Naive thymus-derived CD4-positive, alpha-beta T cell (primary cell): Measurements from ENCODE around the gene ANKS6. TPM values are rescaled to one million over a fixed set of nuclear protein-coding genes. Genes with fewer than 3 reads are reported as not detected.

Source experiments
- ATAC-seq: fragments of 150-1000 bp; cut with Tn5 transposase; 2 replicates; pipeline ENCODE4 v1.10.0; 2021; ENCODE audit warnings: mild to moderate bottlenecking, moderate library complexity
- CTCF ChIA-PET: fragments of 350-600 bp; sonication (Branson Sonifier 250); formaldehyde crosslinking; loops from one replicate; lab custom pipeline; 2021; ENCODE audit warnings: antibody characterized with exemption; lab: Charles Lee
- POLR2A ChIA-PET: fragments of 350-600 bp; sonication (Branson Sonifier 250); formaldehyde crosslinking; loops from one replicate; lab custom pipeline; 2021; ENCODE audit warnings: antibody characterized with exemption, inconsistent platforms; lab: Charles Lee
- DNase-seq, 9 donors: peaks; one replicate each; pipeline versions ENCODE4 v3.0.0 to v3.0.0-alpha.2; 2020 to 2022; ENCODE audit warnings: mixed read lengths in 1 of 9
- H3K27ac ChIP-seq: one replicate; pipeline ENCODE4 v1.7.0; 2013; ENCODE audit warnings: mild to moderate bottlenecking, low read depth, low read length, moderate library complexity
- H3K27me3 ChIP-seq, 2 donors: one replicate each; pipeline ENCODE4 v1.7.0; 2013; ENCODE audit warnings: low read length in 2 of 2, mild to moderate bottlenecking in 2 of 2, moderate library complexity in 2 of 2; ENCODE audit not compliant: control insufficient read depth in 2 of 2, insufficient read depth in 2 of 2
- H3K36me3 ChIP-seq, 3 experiments: 1 replicate in 2 of 3; 2 replicates in 1 of 3; pipeline ENCODE4 v1.7.0; 2013; ENCODE audit warnings: low read length in 3 of 3, mild to moderate bottlenecking in 3 of 3, moderate library complexity in 1 of 3; ENCODE audit not compliant: insufficient read depth in 3 of 3, control insufficient read depth in 2 of 3
- H3K4me1 ChIP-seq, 2 donors: one replicate each; pipeline ENCODE4 v1.7.0; 2013; ENCODE audit warnings: low read length in 2 of 2, mild to moderate bottlenecking in 2 of 2, moderate library complexity in 1 of 2; ENCODE audit not compliant: control insufficient read depth in 2 of 2, insufficient read depth in 2 of 2
- H3K4me3 ChIP-seq: 2 replicates; pipeline ENCODE4 v1.7.0; 2013; ENCODE audit warnings: mild to moderate bottlenecking, low read length
- H3K9me3 ChIP-seq, 3 experiments: 1 replicate in 2 of 3; 2 replicates in 1 of 3; pipeline ENCODE4 v1.7.0; 2013; ENCODE audit warnings: low read length in 3 of 3; ENCODE audit not compliant: control insufficient read depth in 2 of 3
- H3K27ac Mint-ChIP-seq, 9 donors: one replicate each; pipeline ENCODE4 v1.8.0; 2020 to 2022; ENCODE audit warnings: mixed read lengths in 9 of 9, mild to moderate bottlenecking in 8 of 9, moderate library complexity in 5 of 9, inconsistent platforms in 2 of 9
- H3K27me3 Mint-ChIP-seq, 5 donors: one replicate each; pipeline ENCODE4 v1.8.0; 2021 to 2022; ENCODE audit warnings: mixed read lengths in 5 of 5, mild to moderate bottlenecking in 1 of 5
- H3K36me3 Mint-ChIP-seq, 5 donors: one replicate each; pipeline ENCODE4 v1.8.0; 2020 to 2022; ENCODE audit warnings: mixed read lengths in 5 of 5, mild to moderate bottlenecking in 3 of 5, inconsistent platforms in 1 of 5
- H3K4me1 Mint-ChIP-seq, 7 donors: one replicate each; pipeline ENCODE4 v1.8.0; 2020 to 2022; ENCODE audit warnings: mixed read lengths in 7 of 7, mild to moderate bottlenecking in 3 of 7, inconsistent platforms in 1 of 7
- H3K4me3 Mint-ChIP-seq, 10 donors: one replicate each; pipeline ENCODE4 v1.8.0; 2020 to 2022; ENCODE audit warnings: mild to moderate bottlenecking in 10 of 10, mixed read lengths in 10 of 10, moderate library complexity in 6 of 10, inconsistent platforms in 2 of 10
- H3K9me3 Mint-ChIP-seq, 11 donors: one replicate each; pipeline ENCODE4 v1.8.0; 2020 to 2022; ENCODE audit warnings: mixed read lengths in 11 of 11, mild to moderate bottlenecking in 4 of 11, inconsistent platforms in 1 of 11, moderate library complexity in 1 of 11
- intact Hi-C, 2 donors: fragments of 100-400 bp; cut with micrococcal nuclease; formaldehyde crosslinking; loops; one replicate each; pipeline ENCODE4 v1.15.1; 2023
- polyA plus RNA-seq, 2 donors: library from polyadenylated mRNA; unstranded; fragments of 300-500 nt; fragmentation: Illumina TruSeq; gene quantifications; one replicate each; pipeline ENCODE4 v1.2.3, GENCODE V29; 2021
- total RNA-seq, 6 experiments: library from RNA in 5 of 6; stranded (reverse) in 5 of 6; gene quantifications; 1 replicate in 5 of 6; 2 replicates in 1 of 6; pipeline ENCODE4 v1.2.3 and lab custom pipeline; 2021 to 2026

The ANKS6 gene
- total and polyA plus RNA-seq, 7 experiments from 2014 or later, result 5.0 to 18.4 (median 12.2) TPM

- Mint-ChIP-seq H3K4me1 (no peaks in the 10 kb centered on the region), H3K36me3 (no peaks in the 10 kb centered on the region), H3K27me3 (peaks cover 7 to 51% (median 19%) of the 10 kb centered on the region in 5 donors), H3K4me3 (no peak overlapping the region), H3K27ac (no peak overlapping the region), H3K9me3 (no peaks in the 10 kb centered on the region)
- intact Hi-C loops, result no loop called here
- ATAC-seq (no peak), DNase-seq (no peak)
- H3K4me1 ChIP-seq, result no peaks in the 10 kb centered on the region
- CTCF ChIA-PET, result no interaction called here
- no peak overlapping the region for H3K4me3 ChIP-seq
- POLR2A ChIA-PET, result no interaction called here
- H3K36me3 ChIP-seq, result no peaks in the 10 kb centered on the region
- H3K27ac ChIP-seq, result no peak overlapping the region
- H3K27me3 ChIP-seq, result no peaks in the 10 kb centered on the region
- no peaks in the 10 kb centered on the region for H3K9me3 ChIP-seq
Measured at GRCh38 chr9:98694943-98695342, 101.4 kb downstream of the ANKS6 start.

GRCh38 chr9:98692392-98692791, 104.0 kb downstream of the ANKS6 start:
- DNase-seq (no peak), ATAC-seq (no peak)
- Histone ChIP-seq H3K4me1 (no peaks in the 10 kb centered on the region), H3K36me3 (no peaks in the 10 kb centered on the region), H3K27me3 (no peaks in the 10 kb centered on the region), H3K27ac (no peak overlapping the region), H3K4me3 (no peak overlapping the region), H3K9me3 (no peaks in the 10 kb centered on the region)
- Mint-ChIP-seq H3K4me3 (no peak overlapping the region), H3K27ac (no peak overlapping the region), H3K36me3 (no peaks in the 10 kb centered on the region), H3K27me3 (peaks cover 10 to 29% (median 19%) of the 10 kb centered on the region in 5 donors), H3K9me3 (no peaks in the 10 kb centered on the region), H3K4me1 (no peaks in the 10 kb centered on the region)
- intact Hi-C loops, result no loop called here
- ChIA-PET CTCF (no interaction called here), POLR2A (no interaction called here)

GRCh38 chr9:98691890-98692289, 104.5 kb downstream of the ANKS6 start:
- Histone ChIP-seq H3K27me3 (no peaks in the 10 kb centered on the region), H3K4me1 (no peaks in the 10 kb centered on the region), H3K4me3 (no peak overlapping the region), H3K9me3 (no peaks in the 10 kb centered on the region), H3K27ac (no peak overlapping the region), H3K36me3 (no peaks in the 10 kb centered on the region)
- H3K27ac Mint-ChIP-seq, result no peak overlapping the region
- H3K27me3 Mint-ChIP-seq, result peaks cover 10 to 29% (median 19%) of the 10 kb centered on the region in 5 donors
- H3K36me3 Mint-ChIP-seq, result no peaks in the 10 kb centered on the region
- DNase-seq (no peak), ATAC-seq (no peak)
- CTCF ChIA-PET, result no interaction called here
- intact Hi-C loops, result no loop called here
- H3K9me3 Mint-ChIP-seq, result no peaks in the 10 kb centered on the region
- H3K4me3 Mint-ChIP-seq, result no peak overlapping the region
- H3K4me1 Mint-ChIP-seq, result peaks cover 0 to 2% (median 0%) of the 10 kb centered on the region in 7 donors
- POLR2A ChIA-PET, result no interaction called here

GRCh38 chr9:98690686-98691085, 105.7 kb downstream of the ANKS6 start:
- DNase-seq (no peak), ATAC-seq (no peak)
- Mint-ChIP-seq H3K4me3 (no peak overlapping the region), H3K4me1 (peaks cover 0 to 5% (median 0%) of the 10 kb centered on the region in 7 donors), H3K27me3 (peaks cover 4 to 18% (median 10%) of the 10 kb centered on the region in 5 donors), H3K9me3 (peaks cover 0 to 2% (median 0%) of the 10 kb centered on the region in 11 donors), H3K36me3 (no peaks in the 10 kb centered on the region), H3K27ac (no peak overlapping the region)
- H3K4me3 ChIP-seq, result no peak overlapping the region
- intact Hi-C loops, result no loop called here
- no peaks in the 10 kb centered on the region for H3K9me3 ChIP-seq
- H3K4me1 ChIP-seq, result no peaks in the 10 kb centered on the region
- H3K27me3 ChIP-seq, result no peaks in the 10 kb centered on the region
- H3K27ac ChIP-seq, result no peak overlapping the region
- POLR2A ChIA-PET, result no interaction called here
- H3K36me3 ChIP-seq, result no peaks in the 10 kb centered on the region
- CTCF ChIA-PET, result no interaction called here

- H3K36me3 Mint-ChIP-seq, result no peaks in the 10 kb centered on the region
- no peak for ATAC-seq
- H3K27me3 Mint-ChIP-seq, result peaks cover 0 to 10% (median 4%) of the 10 kb centered on the region in 5 donors
- Histone ChIP-seq H3K27ac (no peak overlapping the region), H3K36me3 (no peaks in the 10 kb centered on the region), H3K4me3 (no peak overlapping the region), H3K27me3 (no peaks in the 10 kb centered on the region), H3K9me3 (no peaks in the 10 kb centered on the region), H3K4me1 (no peaks in the 10 kb centered on the region)
- CTCF ChIA-PET, result no interaction called here
- DNase-seq, result no peak
- H3K4me1 Mint-ChIP-seq, result peaks cover 0 to 5% (median 0%) of the 10 kb centered on the region in 7 donors
- H3K27ac Mint-ChIP-seq, result no peak overlapping the region
- H3K4me3 Mint-ChIP-seq, result no peak overlapping the region
- H3K9me3 Mint-ChIP-seq, result peaks cover 0 to 2% (median 0%) of the 10 kb centered on the region in 11 donors
- POLR2A ChIA-PET, result no interaction called here
- intact Hi-C loops, result no loop called here
Measured at GRCh38 chr9:98688710-98689495, 107.5 kb downstream of the ANKS6 start.

GRCh38 chr9:98687911-98688310, 108.4 kb downstream of the ANKS6 start:
- CTCF ChIA-PET, result no interaction called here
- H3K36me3 ChIP-seq, result no peaks in the 10 kb centered on the region
- no peak for DNase-seq
- H3K27ac ChIP-seq, result no peak overlapping the region
- Mint-ChIP-seq H3K27me3 (peaks cover 0 to 10% (median 0%) of the 10 kb centered on the region in 5 donors), H3K4me3 (no peak overlapping the region), H3K4me1 (peaks cover 0 to 5% (median 0%) of the 10 kb centered on the region in 7 donors), H3K27ac (no peak overlapping the region), H3K36me3 (no peaks in the 10 kb centered on the region), H3K9me3 (peaks cover 0 to 2% (median 0%) of the 10 kb centered on the region in 11 donors)
- no peaks in the 10 kb centered on the region for H3K27me3 ChIP-seq
- intact Hi-C loops, result no loop called here
- no peaks in the 10 kb centered on the region for H3K4me1 ChIP-seq
- POLR2A ChIA-PET, result no interaction called here
- no peak for ATAC-seq
- no peak overlapping the region for H3K4me3 ChIP-seq
- H3K9me3 ChIP-seq, result no peaks in the 10 kb centered on the region
